Measurements from ENCODE around the gene ISLR. TPM values are rescaled to one million over a fixed set of nuclear protein-coding genes. Genes with fewer than 3 reads are reported as not detected.

The ISLR gene
- total RNA-seq, 1 experiment from 2014 or later, result not detected

- no peaks in the 10 kb centered on the region for H3K27me3 ChIP-seq (replicated peaks)
- H3K9me3 ChIP-seq (replicated peaks), result no peaks in the 10 kb centered on the region
- no peak overlapping the region for H3K4me3 ChIP-seq
- peaks cover under 1% of the 10 kb centered on the region for H3K4me1 ChIP-seq (replicated peaks)
- H3K36me3 ChIP-seq, result no peaks in the 10 kb centered on the region
- DNase-seq (ENCODE audit: low read depth in 1 of 2, low spot score in 2 of 2), result peak in 1 of 2 experiments; percentile 30
- no peak overlapping the region for H3K27ac ChIP-seq
Observed at GRCh38 chr15:74171965-74172541, 1.5 kb upstream of the ISLR start.

- Histone ChIP-seq H3K4me1 (replicated peaks) (peaks cover 8% of the 10 kb centered on the region), H3K27me3 (replicated peaks) (no peaks in the 10 kb centered on the region), H3K4me3 (no peak overlapping the region), H3K27ac (no peak overlapping the region), H3K9me3 (replicated peaks) (no peaks in the 10 kb centered on the region), H3K36me3 (no peaks in the 10 kb centered on the region)
- peak in 1 of 2 experiments; percentile 36 for DNase-seq (ENCODE audit: low read depth in 1 of 2, low spot score in 2 of 2)
Observed at GRCh38 chr15:74172701-74173379, 670 bp upstream of the ISLR start.

- H3K4me1 ChIP-seq (replicated peaks), result peaks cover 23% of the 10 kb centered on the region
- H3K27ac ChIP-seq, result no peak overlapping the region
- H3K9me3 ChIP-seq (replicated peaks), result no peaks in the 10 kb centered on the region
- no peak overlapping the region for H3K4me3 ChIP-seq
- no peaks in the 10 kb centered on the region for H3K27me3 ChIP-seq (replicated peaks)
- H3K36me3 ChIP-seq, result no peaks in the 10 kb centered on the region
- DNase-seq (ENCODE audit: low read depth in 1 of 2, low spot score in 2 of 2), result no peak
Observed at GRCh38 chr15:74174219-74174957, 878 bp downstream of the ISLR start.

GRCh38 chr15:74174958-74175253 lies 1.4 kb downstream of the ISLR start:
- H3K36me3 ChIP-seq, result no peaks in the 10 kb centered on the region
- H3K9me3 ChIP-seq (replicated peaks), result no peaks in the 10 kb centered on the region
- H3K27me3 ChIP-seq (replicated peaks), result no peaks in the 10 kb centered on the region
- peak in 1 of 2 experiments; percentile 24 for DNase-seq (ENCODE audit: low read depth in 1 of 2, low spot score in 2 of 2)
- peaks cover 29% of the 10 kb centered on the region for H3K4me1 ChIP-seq (replicated peaks)
- H3K27ac ChIP-seq, result no peak overlapping the region
- no peak overlapping the region for H3K4me3 ChIP-seq

GRCh38 chr15:74175271-74176191 lies 2.0 kb downstream of the ISLR start:
- Histone ChIP-seq H3K36me3 (no peaks in the 10 kb centered on the region), H3K4me3 (no peak overlapping the region), H3K27me3 (replicated peaks) (no peaks in the 10 kb centered on the region), H3K27ac (no peak overlapping the region), H3K9me3 (replicated peaks) (no peaks in the 10 kb centered on the region), H3K4me1 (replicated peaks) (peaks cover 35% of the 10 kb centered on the region)
- DNase-seq (ENCODE audit: low read depth in 1 of 2, low spot score in 2 of 2), result peak in 1 of 2 experiments; percentile 36

GRCh38 chr15:74176262-74177214 lies 3.0 kb downstream of the ISLR start:
- H3K27ac ChIP-seq, result no peak overlapping the region
- no peaks in the 10 kb centered on the region for H3K27me3 ChIP-seq (replicated peaks)
- H3K36me3 ChIP-seq, result no peaks in the 10 kb centered on the region
- H3K4me1 ChIP-seq (replicated peaks), result peaks cover 37% of the 10 kb centered on the region
- no peaks in the 10 kb centered on the region for H3K9me3 ChIP-seq (replicated peaks)
- H3K4me3 ChIP-seq, result no peak overlapping the region
- no peak for DNase-seq (ENCODE audit: low read depth in 1 of 2, low spot score in 2 of 2)

- peaks cover 37% of the 10 kb centered on the region for H3K4me1 ChIP-seq (replicated peaks)
- H3K27me3 ChIP-seq (replicated peaks), result no peaks in the 10 kb centered on the region
- H3K27ac ChIP-seq, result no peak overlapping the region
- DNase-seq (ENCODE audit: low read depth in 1 of 2, low spot score in 2 of 2), result no peak
- H3K9me3 ChIP-seq (replicated peaks), result no peaks in the 10 kb centered on the region
- no peak overlapping the region for H3K4me3 ChIP-seq
- H3K36me3 ChIP-seq, result no peaks in the 10 kb centered on the region
Observed at GRCh38 chr15:74178326-74179100, 5.0 kb downstream of the ISLR start.

GRCh38 chr15:74179101-74179841 lies 5.8 kb downstream of the ISLR start:
- peak; percentile 74 to 86 for DNase-seq (ENCODE audit: low read depth in 1 of 2, low spot score in 2 of 2)
- no peaks in the 10 kb centered on the region for H3K9me3 ChIP-seq (replicated peaks)
- no peaks in the 10 kb centered on the region for H3K27me3 ChIP-seq (replicated peaks)
- peak overlapping the region; percentile 20 for H3K27ac ChIP-seq
- peaks cover 37% of the 10 kb centered on the region for H3K4me1 ChIP-seq (replicated peaks)
- H3K36me3 ChIP-seq, result no peaks in the 10 kb centered on the region
- H3K4me3 ChIP-seq, result no peak overlapping the region

GRCh38 chr15:74179983-74180880 lies 6.7 kb downstream of the ISLR start:
- peak in 1 of 2 experiments; percentile 21 for DNase-seq (ENCODE audit: low read depth in 1 of 2, low spot score in 2 of 2)
- Histone ChIP-seq H3K27ac (peak overlapping the region; percentile 20), H3K9me3 (replicated peaks) (no peaks in the 10 kb centered on the region), H3K4me3 (no peak overlapping the region), H3K27me3 (replicated peaks) (no peaks in the 10 kb centered on the region), H3K4me1 (replicated peaks) (peaks cover 37% of the 10 kb centered on the region), H3K36me3 (no peaks in the 10 kb centered on the region)

GRCh38 chr15:74180881-74181602 lies 7.5 kb downstream of the ISLR start:
- DNase-seq (ENCODE audit: low read depth in 1 of 2, low spot score in 2 of 2), result no peak
- no peaks in the 10 kb centered on the region for H3K36me3 ChIP-seq
- no peaks in the 10 kb centered on the region for H3K27me3 ChIP-seq (replicated peaks)
- H3K27ac ChIP-seq, result no peak overlapping the region
- H3K9me3 ChIP-seq (replicated peaks), result no peaks in the 10 kb centered on the region
- peaks cover 37% of the 10 kb centered on the region for H3K4me1 ChIP-seq (replicated peaks)
- H3K4me3 ChIP-seq, result no peak overlapping the region
